ENCODE results near the gene ENTPD2.

DNA sequence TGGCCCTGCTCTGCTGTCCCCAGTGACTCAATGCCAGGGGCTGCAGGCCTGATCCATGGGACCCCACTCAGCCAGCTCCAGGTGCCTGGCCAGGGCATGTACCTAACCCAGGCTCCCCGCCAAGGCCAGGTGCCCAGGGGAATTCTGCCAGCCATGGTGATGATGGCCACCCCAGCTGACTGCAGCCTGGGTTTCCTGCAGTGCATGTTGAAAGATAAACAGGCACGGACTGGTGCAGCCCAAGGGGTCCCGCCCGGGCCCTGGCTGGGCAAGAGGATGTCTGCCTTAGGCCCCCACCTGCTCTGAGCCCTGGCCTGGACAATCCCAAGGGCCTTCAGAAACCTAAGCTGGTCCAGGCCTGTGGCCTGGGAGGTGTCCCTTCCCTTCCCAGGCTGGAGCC, 27.0 kb downstream of the ENTPD2 start:
- no peak for TF ChIP-seq MZF1 (tag by site-specific recombination; IDR thresholded peaks at IDR 0.05; ENCODE audit: borderline replicate concordance)
- TF ChIP-seq, protein P1, sequence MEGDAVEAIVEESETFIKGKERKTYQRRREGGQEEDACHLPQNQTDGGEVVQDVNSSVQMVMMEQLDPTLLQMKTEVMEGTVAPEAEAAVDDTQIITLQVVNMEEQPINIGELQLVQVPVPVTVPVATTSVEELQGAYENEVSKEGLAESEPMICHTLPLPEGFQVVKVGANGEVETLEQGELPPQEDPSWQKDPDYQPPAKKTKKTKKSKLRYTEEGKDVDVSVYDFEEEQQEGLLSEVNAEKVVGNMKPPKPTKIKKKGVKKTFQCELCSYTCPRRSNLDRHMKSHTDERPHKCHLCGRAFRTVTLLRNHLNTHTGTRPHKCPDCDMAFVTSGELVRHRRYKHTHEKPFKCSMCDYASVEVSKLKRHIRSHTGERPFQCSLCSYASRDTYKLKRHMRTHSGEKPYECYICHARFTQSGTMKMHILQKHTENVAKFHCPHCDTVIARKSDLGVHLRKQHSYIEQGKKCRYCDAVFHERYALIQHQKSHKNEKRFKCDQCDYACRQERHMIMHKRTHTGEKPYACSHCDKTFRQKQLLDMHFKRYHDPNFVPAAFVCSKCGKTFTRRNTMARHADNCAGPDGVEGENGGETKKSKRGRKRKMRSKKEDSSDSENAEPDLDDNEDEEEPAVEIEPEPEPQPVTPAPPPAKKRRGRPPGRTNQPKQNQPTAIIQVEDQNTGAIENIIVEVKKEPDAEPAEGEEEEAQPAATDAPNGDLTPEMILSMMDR (tag by site-specific recombination; IDR thresholded peaks at IDR 0.05), result no peak
